Mucosa of stomach (tissue), 1 donor: Measurements from ENCODE around the gene EVX1.

ENCODE experiments used
- H3K27me3 ChIP-seq: one replicate; pipeline ENCODE4 v1.7.0; 2013; ENCODE audit warnings: mild to moderate bottlenecking, low read length; ENCODE audit not compliant: control insufficient read depth, insufficient read depth
- H3K36me3 ChIP-seq: one replicate; pipeline ENCODE4 v1.7.0; 2013; ENCODE audit warnings: low read length; ENCODE audit not compliant: control insufficient read depth, insufficient read depth
- H3K4me1 ChIP-seq: one replicate; pipeline ENCODE4 v1.7.0; 2013; ENCODE audit warnings: mild to moderate bottlenecking, low read length; ENCODE audit not compliant: control insufficient read depth, insufficient read depth
- H3K4me3 ChIP-seq: one replicate; pipeline ENCODE4 v1.7.0; 2013; ENCODE audit warnings: low read length
- H3K9ac ChIP-seq: one replicate; pipeline ENCODE4 v1.7.0; 2013; ENCODE audit warnings: mild to moderate bottlenecking, low read length, moderate library complexity
- H3K9me3 ChIP-seq: one replicate; pipeline ENCODE4 v1.7.0; 2013; ENCODE audit warnings: mild to moderate bottlenecking, low read length, moderate library complexity; ENCODE audit not compliant: control insufficient read depth
- donor health status: Pancreatic carcinoma.

EVX1 gene

GRCh38 chr7:27209933-27210440, 32.6 kb upstream of the EVX1 start:
- no peak overlapping the region for H3K4me3 ChIP-seq
- peaks cover 26% of the 10 kb centered on the region for H3K4me1 ChIP-seq
- peaks cover 100% of the 10 kb centered on the region for H3K27me3 ChIP-seq
- no peaks in the 10 kb centered on the region for H3K9me3 ChIP-seq
- no peak overlapping the region for H3K9ac ChIP-seq
- H3K36me3 ChIP-seq: no peaks in the 10 kb centered on the region

- Histone ChIP-seq H3K4me3 (no peak overlapping the region), H3K9ac (no peak overlapping the region), H3K27me3 (peaks cover 99% of the 10 kb centered on the region), H3K36me3 (no peaks in the 10 kb centered on the region), H3K9me3 (no peaks in the 10 kb centered on the region), H3K4me1 (peaks cover 20% of the 10 kb centered on the region)
These were observed 32.0 kb upstream of the EVX1 start for GRCh38 chr7:27210441-27211083.

- H3K4me3 ChIP-seq: no peak overlapping the region
- H3K4me1 ChIP-seq: peaks cover 18% of the 10 kb centered on the region
- no peak overlapping the region for H3K9ac ChIP-seq
- no peaks in the 10 kb centered on the region for H3K9me3 ChIP-seq
- H3K36me3 ChIP-seq: no peaks in the 10 kb centered on the region
- H3K27me3 ChIP-seq: peaks cover 99% of the 10 kb centered on the region
These were observed 31.5 kb upstream of the EVX1 start for GRCh38 chr7:27211084-27211446.

GRCh38 chr7:27211764-27212204, 30.8 kb upstream of the EVX1 start:
- Histone ChIP-seq H3K4me1 (peaks cover 18% of the 10 kb centered on the region), H3K4me3 (no peak overlapping the region)

GRCh38 chr7:27212497-27213432, 29.8 kb upstream of the EVX1 start:
- no peak overlapping the region for H3K4me3 ChIP-seq
- no peak overlapping the region for H3K9ac ChIP-seq
- H3K4me1 ChIP-seq: peaks cover 18% of the 10 kb centered on the region
- H3K36me3 ChIP-seq: no peaks in the 10 kb centered on the region
- H3K27me3 ChIP-seq: peaks cover 94% of the 10 kb centered on the region
- H3K9me3 ChIP-seq: no peaks in the 10 kb centered on the region

More at GRCh38 chr7:27211764-27212204, 30.8 kb upstream of the EVX1 start:
- Histone ChIP-seq H3K27me3 (peaks cover 99% of the 10 kb centered on the region), H3K9ac (no peak overlapping the region), H3K9me3 (no peaks in the 10 kb centered on the region), H3K36me3 (no peaks in the 10 kb centered on the region)

- Histone ChIP-seq H3K9ac (no peak overlapping the region), H3K9me3 (no peaks in the 10 kb centered on the region), H3K4me1 (peaks cover 18% of the 10 kb centered on the region), H3K36me3 (no peaks in the 10 kb centered on the region), H3K27me3 (peaks cover 91% of the 10 kb centered on the region), H3K4me3 (no peak overlapping the region)
These were observed 29.0 kb upstream of the EVX1 start for GRCh38 chr7:27213433-27214238.

GRCh38 chr7:27214239-27214950, 28.2 kb upstream of the EVX1 start:
- Histone ChIP-seq H3K4me1 (peaks cover 18% of the 10 kb centered on the region), H3K9me3 (no peaks in the 10 kb centered on the region), H3K9ac (no peak overlapping the region), H3K27me3 (peaks cover 92% of the 10 kb centered on the region), H3K4me3 (no peak overlapping the region), H3K36me3 (no peaks in the 10 kb centered on the region)

- Histone ChIP-seq H3K9ac (no peak overlapping the region), H3K9me3 (no peaks in the 10 kb centered on the region), H3K4me3 (no peak overlapping the region), H3K4me1 (peaks cover 16% of the 10 kb centered on the region), H3K36me3 (no peaks in the 10 kb centered on the region), H3K27me3 (peaks cover 92% of the 10 kb centered on the region)
These were observed 27.2 kb upstream of the EVX1 start for GRCh38 chr7:27215356-27215755.

- Histone ChIP-seq H3K9me3 (no peaks in the 10 kb centered on the region), H3K27me3 (peaks cover 91% of the 10 kb centered on the region), H3K36me3 (no peaks in the 10 kb centered on the region), H3K4me1 (peaks cover 6% of the 10 kb centered on the region), H3K9ac (no peak overlapping the region), H3K4me3 (no peak overlapping the region)
These were observed 24.7 kb upstream of the EVX1 start for GRCh38 chr7:27217951-27218350.

- Histone ChIP-seq H3K9me3 (no peaks in the 10 kb centered on the region), H3K4me3 (no peak overlapping the region), H3K27me3 (peaks cover 89% of the 10 kb centered on the region), H3K9ac (no peak overlapping the region), H3K36me3 (no peaks in the 10 kb centered on the region), H3K4me1 (no peaks in the 10 kb centered on the region)
These were observed 22.8 kb upstream of the EVX1 start for GRCh38 chr7:27219821-27220220.

- H3K27me3 ChIP-seq: peaks cover 89% of the 10 kb centered on the region
- H3K9ac ChIP-seq: no peak overlapping the region
- H3K36me3 ChIP-seq: no peaks in the 10 kb centered on the region
- H3K4me3 ChIP-seq: no peak overlapping the region
- no peaks in the 10 kb centered on the region for H3K9me3 ChIP-seq
- no peaks in the 10 kb centered on the region for H3K4me1 ChIP-seq
These were observed 22.1 kb upstream of the EVX1 start for GRCh38 chr7:27220440-27220955.
